Measurements from ENCODE around the gene PIGN.

Gene PIGN

DNA sequence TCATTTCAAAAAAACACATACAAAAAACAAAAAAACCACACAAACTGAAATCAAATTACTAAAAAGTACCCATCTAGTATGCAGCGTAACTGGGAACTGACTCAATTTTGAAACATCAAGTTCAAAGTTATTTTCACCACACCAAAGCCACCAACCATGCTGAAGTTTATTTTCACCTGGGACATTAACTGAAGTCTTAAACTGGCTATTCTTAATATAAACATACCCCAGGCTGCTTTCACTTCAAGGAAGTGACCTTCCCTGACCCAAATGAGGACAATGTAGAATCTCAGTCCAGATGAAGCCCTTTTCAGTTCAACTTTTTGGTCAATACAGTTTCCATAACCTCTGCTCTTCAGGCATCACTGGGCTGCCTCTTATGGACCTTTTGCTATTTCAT, 84.6 kb downstream of the PIGN start:
- no peak for DNase-seq

DNA sequence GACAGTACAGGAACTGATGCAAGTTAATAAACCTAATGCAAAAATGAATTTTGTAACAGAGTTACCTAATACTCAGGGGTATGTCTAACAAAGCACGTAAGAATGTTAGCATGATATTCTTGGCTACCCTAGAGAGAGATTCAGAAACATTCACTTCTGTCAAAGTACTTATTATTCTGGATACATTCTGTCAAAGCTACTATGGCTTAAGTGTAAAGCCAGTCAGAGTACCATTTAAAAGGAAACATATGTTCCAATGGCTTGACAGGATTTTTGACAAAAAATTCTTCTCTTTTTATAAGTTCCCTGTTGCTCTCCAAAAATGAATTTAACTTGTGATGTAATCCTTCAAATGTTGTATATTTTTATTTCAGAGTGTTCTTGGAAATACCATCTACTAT, 85.5 kb downstream of the PIGN start:
- DNase-seq: no peak

DNA sequence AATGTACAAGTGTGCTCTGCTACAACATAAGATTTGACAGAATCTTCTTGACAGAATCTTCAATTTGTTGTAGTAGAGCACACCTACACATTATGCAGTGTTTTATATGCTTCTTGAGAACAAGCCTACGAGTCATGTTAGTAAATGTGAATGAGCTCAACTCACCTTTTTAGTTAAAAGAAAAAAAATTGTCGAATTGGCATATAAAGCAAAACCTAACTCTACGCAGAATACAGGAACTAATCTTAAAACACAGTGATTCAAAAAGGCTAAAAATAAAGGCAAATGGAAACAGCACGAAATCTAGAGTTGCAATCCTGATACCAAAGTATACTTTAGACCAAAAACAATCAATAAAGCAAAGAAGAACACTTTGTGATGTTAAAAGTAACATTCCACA, 87.9 kb downstream of the PIGN start:
- no peak for DNase-seq

GRCh38 chr18:62097698-62098097, 89.2 kb downstream of the PIGN start:
- DNase-seq: no peak

- no peak for DNase-seq
These were observed 95.3 kb downstream of the PIGN start for GRCh38 chr18:62091487-62092120.

- DNase-seq: no peak
These were observed 97.7 kb downstream of the PIGN start for GRCh38 chr18:62089174-62089573.

DNA sequence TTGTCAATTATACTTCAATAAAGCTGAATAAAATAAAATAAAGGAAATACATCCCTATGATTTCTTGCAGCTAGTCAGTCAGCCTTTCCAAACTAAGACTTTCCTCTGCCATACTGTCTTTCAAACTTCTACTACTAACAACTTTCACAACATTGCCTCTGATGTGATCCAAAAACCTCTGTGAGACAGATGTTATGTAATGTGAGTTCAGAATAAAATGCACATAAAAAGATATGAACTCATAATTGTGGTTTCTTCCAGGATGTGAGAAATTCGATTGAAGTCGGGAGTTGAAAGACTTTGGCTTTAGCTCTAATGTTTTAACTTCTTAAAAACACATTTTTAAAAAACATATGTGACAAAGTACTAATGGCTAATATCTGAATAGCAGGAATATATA, 98.7 kb downstream of the PIGN start:
- DNase-seq: no peak

GRCh38 chr18:62085756-62086155, 101.1 kb downstream of the PIGN start:
- no peak for DNase-seq

GRCh38 chr18:62081761-62082294, 105.0 kb downstream of the PIGN start:
- no peak for DNase-seq

DNA sequence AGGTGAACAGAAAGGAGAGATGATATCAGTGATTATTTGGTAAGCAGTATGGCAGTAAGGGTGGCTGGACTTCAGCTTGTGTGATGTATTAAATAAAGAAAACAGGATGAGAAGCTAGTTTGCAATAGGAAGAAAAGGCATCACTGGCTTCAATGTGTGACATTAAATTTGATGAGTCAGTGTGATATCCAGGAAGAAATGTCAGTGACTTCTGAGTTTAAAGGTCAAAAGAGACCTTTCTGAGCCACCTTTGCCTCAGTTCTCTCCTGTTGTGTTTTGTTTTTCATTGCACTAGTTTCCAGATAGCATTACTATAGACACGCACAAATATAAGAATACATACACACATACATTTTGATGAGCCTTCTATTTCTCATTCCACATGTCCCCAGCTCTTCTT, 105.6 kb downstream of the PIGN start:
- DNase-seq: no peak

- DNase-seq: no peak
These were observed 106.5 kb downstream of the PIGN start for GRCh38 chr18:62080172-62080900.

GRCh38 chr18:62073461-62074281, 113.2 kb downstream of the PIGN start:
- no peak for DNase-seq

DNA sequence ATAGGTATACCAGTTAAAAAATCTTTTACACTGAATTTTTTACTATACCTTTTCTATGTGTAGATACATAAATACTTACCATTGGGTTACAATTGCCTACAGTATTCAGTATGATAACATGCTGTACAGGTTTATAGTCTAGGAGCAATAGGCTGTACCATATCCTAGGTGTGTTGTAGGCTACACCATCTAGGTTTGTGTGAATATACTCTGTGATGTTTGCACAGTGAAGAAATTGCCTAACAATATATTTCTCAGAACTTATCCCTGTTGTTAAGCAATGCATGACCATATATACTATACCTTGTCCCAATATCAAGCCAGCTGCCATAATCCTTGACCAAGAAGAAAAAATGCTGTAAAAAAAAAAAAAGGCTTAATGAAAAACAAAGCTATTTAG, 114.5 kb downstream of the PIGN start:
- DNase-seq: no peak

DNA sequence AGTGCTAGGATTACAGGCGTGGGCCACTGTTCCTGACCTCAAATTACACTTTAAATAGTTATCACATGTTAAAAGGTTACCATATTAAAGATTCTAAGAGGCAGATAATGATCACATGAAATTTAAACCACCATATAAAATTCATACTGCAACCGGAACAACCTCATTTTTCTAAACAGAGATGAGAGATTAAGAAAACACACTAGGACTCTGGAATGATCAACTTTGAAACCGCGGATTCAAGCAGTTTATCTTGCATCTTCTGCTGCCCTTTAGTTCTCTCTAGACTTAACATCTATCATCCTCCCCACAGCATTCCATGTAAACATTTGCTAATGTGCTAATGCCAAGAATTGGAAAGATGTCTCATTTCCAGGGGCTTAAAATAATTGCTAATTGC, 115.8 kb downstream of the PIGN start:
- DNase-seq: no peak

DNA sequence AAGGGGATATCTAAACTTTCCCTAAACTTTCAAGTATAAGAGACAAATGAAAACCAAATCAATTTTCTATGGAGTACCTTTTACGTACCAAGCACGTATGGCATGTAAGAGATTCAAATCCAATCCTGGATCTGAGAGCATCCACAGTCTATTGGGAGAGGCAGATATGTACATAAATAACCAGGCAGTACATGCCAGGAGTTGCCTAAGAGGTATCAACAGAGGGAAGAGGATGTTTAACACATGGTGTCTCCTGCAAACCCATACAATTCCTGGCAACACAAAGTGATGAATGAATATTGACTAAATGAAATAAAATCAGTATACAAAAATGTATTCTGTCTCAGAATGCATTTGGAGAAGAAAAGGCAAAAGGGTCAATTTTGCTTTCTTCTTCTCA, 116.6 kb downstream of the PIGN start:
- DNase-seq: no peak

- no peak for DNase-seq
These were observed 117.3 kb downstream of the PIGN start for GRCh38 chr18:62069556-62069955.

- no peak for DNase-seq
These were observed 120.6 kb downstream of the PIGN start for GRCh38 chr18:62066102-62066818.

- no peak for DNase-seq
These were observed 122.5 kb downstream of the PIGN start for GRCh38 chr18:62064361-62064760.

- no peak for DNase-seq
These were observed 124.9 kb downstream of the PIGN start for GRCh38 chr18:62061821-62062478.

- no peak for DNase-seq
These were observed 126.0 kb downstream of the PIGN start for GRCh38 chr18:62060820-62061219.

DNA sequence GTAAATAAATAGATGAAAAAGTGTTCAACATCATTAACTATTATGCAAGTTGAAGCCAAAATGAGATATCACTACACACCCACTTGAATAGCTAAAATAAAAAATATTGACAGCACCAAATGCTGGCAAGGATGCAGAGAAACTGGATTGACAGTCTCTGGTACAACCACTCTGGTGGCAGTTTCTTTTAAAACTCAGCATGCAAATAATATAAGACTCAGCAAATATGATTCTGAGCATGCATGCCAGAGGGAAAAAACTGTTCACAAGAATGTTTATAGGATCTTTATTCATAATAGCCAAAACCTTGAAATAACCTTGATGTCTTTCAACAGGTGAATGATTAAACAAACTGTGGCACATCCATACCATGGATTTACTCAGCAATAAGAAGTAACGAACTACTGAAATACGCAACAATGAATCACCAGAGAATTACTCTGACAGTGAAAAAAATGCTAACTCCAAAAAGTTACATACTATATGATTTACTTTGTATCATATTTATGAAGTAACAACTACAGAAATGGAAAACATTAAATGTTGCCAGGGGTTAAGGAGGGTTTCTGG, 131.8 kb downstream of the PIGN start:
- DNase-seq: no peak

DNA sequence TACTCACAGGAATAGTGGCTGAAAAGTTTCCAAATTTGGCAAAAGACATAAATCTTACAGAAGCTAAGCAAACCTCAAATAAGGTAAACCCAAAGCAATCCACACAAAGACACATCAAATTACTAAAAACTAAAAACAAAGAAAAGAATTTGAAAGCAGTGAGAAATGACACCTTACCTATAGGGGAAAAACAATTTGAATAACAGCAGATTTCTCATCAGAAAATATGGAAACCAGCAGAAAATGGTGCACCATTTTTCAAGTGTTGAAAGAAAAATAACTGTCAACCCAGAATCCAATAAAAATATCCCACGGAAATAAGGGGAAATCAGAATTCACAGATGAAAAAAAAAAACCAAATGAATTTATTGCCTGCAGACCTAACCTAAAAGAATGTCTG, 138.6 kb downstream of the PIGN start:
- no peak for DNase-seq

All from NCI-H2081 treated with DMSO at 0.1 percent for 48 hours (cell line).